Ovary (tissue), 9 donors: ENCODE measurements around the gene PLB1. TPM values are rescaled to one million over a fixed set of nuclear protein-coding genes. Genes with fewer than 3 reads are reported as not detected.

Experiments
- DNase-seq, 5 donors: peaks; one replicate each; pipeline ENCODE4 v3.0.0-alpha.2; 2019 to 2020
- H3K27ac ChIP-seq, 2 donors: fragments of 200-600 bp; one replicate each; pipeline versions ENCODE4 v1.5.1 to v1.8.0; 2019 to 2022
- H3K27me3 ChIP-seq: fragments of 200-600 bp; one replicate; pipeline ENCODE4 v1.8.0; 2022
- H3K36me3 ChIP-seq: fragments of 200-600 bp; sonication (generic); one replicate; pipeline ENCODE4 v1.5.1; 2019
- H3K4me1 ChIP-seq: one replicate; pipeline ENCODE4 v1.8.1; 2013; ENCODE audit warnings: mild to moderate bottlenecking, moderate library complexity; ENCODE audit not compliant: insufficient read depth
- H3K4me3 ChIP-seq: fragments of 200-600 bp; sonication (generic); one replicate; pipeline ENCODE4 v1.5.1; 2017
- H3K9me3 ChIP-seq, 2 donors: fragments of 200-600 bp in 1 of 2; sonication (generic) in 1 of 2; one replicate each; pipeline versions ENCODE4 v1.5.1 to v1.8.1; 2013 to 2019; ENCODE audit warnings: mild to moderate bottlenecking in 1 of 2, moderate library complexity in 1 of 2
- EP300 ChIP-seq: sonication (generic); formaldehyde crosslinking; IDR thresholded peaks from one replicate; pipeline ENCODE4 v1.6.1; 2017; ENCODE audit warnings: antibody characterized with exemption
- POLR2A ChIP-seq: fragments of 450-650 bp; IDR thresholded peaks from one replicate; pipeline ENCODE4 v1.6.1; 2017; ENCODE audit warnings: antibody characterized with exemption, mild to moderate bottlenecking, moderate library complexity
- WGBS, 3 donors: extraction: QIAGEN DNeasy Blood & Tissue Kit in 1 of 3; methylation state at CpG; one replicate each; pipeline versions ENCODE4 v1.1.5 to v1.1.7; 2013 to 2017; 5-methylcytosine and 5-hydroxymethylcytosine counted together
- intact Hi-C, 4 donors: fragments of 100-400 bp; cut with DNase I; formaldehyde crosslinking; loops; one replicate each; pipeline versions ENCODE4 v1.11.0 to v1.15.1; 2022 to 2023
- polyA plus RNA-seq, 2 donors: library from polyadenylated mRNA; stranded (reverse); fragments of 200-250 nt in 1 of 2; fragments of 350-450 nt in 1 of 2; fragmentation: Illumina TruSeq in 1 of 2; extraction: RNeasy Lipid Tissue Mini Kit (QIAGEN cat#74804) in 1 of 2; gene quantifications; one replicate each; pipeline ENCODE4 v1.2.3, GENCODE V29; 2013 to 2014
- total RNA-seq, 7 donors: library from RNA; depleted of rRNA in 2 of 7; stranded (reverse); fragments of >200 nt in 2 of 7; fragmentation: NEBNext Ultra II Directional in 3 of 7; extraction: Animal tissue kit (Norgen Biotek cat#: 25700) in 3 of 7; gene quantifications; one replicate each; pipeline versions ENCODE4 v1.1.0 to v1.2.4, GENCODE V29; 2016 to 2023
- TF ChIP-seq, protein P1 (sequence below), 3 donors: fragments of 450-650 bp in 2 of 3; fragments of 200-600 bp in 1 of 3; IDR thresholded peaks; one replicate each; pipeline versions ENCODE4 v1.5.1 to v1.8.0; 2016 to 2022; ENCODE audit warnings: antibody characterized with exemption in 3 of 3, mild to moderate bottlenecking in 1 of 3
- donor health status: DM: no; HTN: no; CAD: no; lungs with moderate emphysema.
- donor health status: DM: no; HTN: no; CAD: no.
- donor health status: Bipolar disorder and iron deficiency.
- donor health status: DM: yes; HTN: yes; CAD: no.
- donor health status: DM: no; HTN: no; CAD: no.
- donor health status: DM: yes; HTN: yes; CAD: no.

The PLB1 gene
- total and polyA plus RNA-seq, 9 donors = 0.99 to 9.3 (median 2.7) TPM

GRCh38 chr2:28454016-28454930 lies 41.6 kb upstream of the PLB1 start:
- Histone ChIP-seq H3K9me3 (no peaks in the 10 kb centered on the region), H3K27me3 (no peaks in the 10 kb centered on the region), H3K27ac (no peak overlapping the region), H3K4me1 (no peaks in the 10 kb centered on the region), H3K36me3 (no peaks in the 10 kb centered on the region), H3K4me3 (no peak overlapping the region)
- intact Hi-C loops = loop anchor here in 3 of 4 donors (5.0 to 10.0 kb wide), 2 partner anchors 749 to 752 kb away; no protein-coding TSS in a partner anchor
- TF ChIP-seq POLR2A (no peak), EP300 (no peak)
- TF ChIP-seq, protein P1, sequence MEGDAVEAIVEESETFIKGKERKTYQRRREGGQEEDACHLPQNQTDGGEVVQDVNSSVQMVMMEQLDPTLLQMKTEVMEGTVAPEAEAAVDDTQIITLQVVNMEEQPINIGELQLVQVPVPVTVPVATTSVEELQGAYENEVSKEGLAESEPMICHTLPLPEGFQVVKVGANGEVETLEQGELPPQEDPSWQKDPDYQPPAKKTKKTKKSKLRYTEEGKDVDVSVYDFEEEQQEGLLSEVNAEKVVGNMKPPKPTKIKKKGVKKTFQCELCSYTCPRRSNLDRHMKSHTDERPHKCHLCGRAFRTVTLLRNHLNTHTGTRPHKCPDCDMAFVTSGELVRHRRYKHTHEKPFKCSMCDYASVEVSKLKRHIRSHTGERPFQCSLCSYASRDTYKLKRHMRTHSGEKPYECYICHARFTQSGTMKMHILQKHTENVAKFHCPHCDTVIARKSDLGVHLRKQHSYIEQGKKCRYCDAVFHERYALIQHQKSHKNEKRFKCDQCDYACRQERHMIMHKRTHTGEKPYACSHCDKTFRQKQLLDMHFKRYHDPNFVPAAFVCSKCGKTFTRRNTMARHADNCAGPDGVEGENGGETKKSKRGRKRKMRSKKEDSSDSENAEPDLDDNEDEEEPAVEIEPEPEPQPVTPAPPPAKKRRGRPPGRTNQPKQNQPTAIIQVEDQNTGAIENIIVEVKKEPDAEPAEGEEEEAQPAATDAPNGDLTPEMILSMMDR (IDR thresholded peaks at IDR 0.05) = no peak
- 86 to 92% (median 87%) methylated on average over 14 of the region's 14 CpGs for WGBS, 3 donors
- DNase-seq = no peak

DNA sequence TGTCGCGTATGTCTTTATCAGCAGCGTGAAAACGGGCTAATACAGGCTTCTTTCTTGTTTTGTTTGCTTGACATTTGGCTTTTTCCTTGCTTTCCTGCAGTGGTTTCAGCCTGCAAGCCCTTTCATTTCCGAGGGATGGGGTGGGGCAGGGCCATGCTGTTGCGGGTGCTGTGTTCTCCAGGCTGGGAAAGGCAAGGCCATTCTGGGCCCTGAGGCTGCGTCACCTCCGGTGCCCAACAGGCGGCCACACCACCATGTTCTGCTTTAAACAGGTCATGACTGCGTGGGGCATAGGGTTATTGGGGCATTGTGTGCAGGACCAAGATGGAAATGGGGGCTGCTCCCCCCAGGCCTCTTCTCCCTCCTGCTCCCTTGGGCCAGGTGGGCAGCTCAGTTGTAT lies 38.6 kb upstream of the PLB1 start:
- Histone ChIP-seq H3K9me3 (no peaks in the 10 kb centered on the region), H3K4me3 (no peak overlapping the region), H3K27ac (no peak overlapping the region), H3K36me3 (no peaks in the 10 kb centered on the region), H3K4me1 (no peaks in the 10 kb centered on the region), H3K27me3 (no peaks in the 10 kb centered on the region)
- TF ChIP-seq, protein P1 (IDR thresholded peaks at IDR 0.05) = no peak
- no peak for TF ChIP-seq POLR2A
- no peak for TF ChIP-seq EP300
- intact Hi-C loops = loop anchor here in 1 of 4 donors (10.0 kb wide), 1 partner anchor 752 kb away; no protein-coding TSS in a partner anchor
- WGBS, 3 donors = 88 to 92% (median 89%) methylated on average over 10 of the region's 10 CpGs
- no peak for DNase-seq

DNA sequence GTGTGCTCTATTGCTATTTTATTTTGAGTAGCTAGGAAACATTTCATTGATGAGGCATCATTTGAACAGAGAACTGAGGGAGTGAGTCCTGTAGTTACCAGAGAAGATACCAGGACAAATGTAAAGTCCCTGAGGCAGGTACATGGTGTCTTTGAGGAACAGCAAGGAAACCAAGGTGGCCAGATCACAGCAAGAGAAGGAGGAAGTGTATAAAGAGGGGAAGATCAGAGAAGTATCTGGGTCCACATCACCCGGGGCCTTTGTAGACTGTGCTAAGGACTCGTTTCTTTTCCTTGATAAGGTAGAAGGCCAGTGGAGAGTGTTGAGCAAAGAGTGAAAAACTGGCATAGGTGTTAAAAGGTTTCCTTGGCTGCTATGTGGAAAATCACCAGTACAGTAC lies 34.8 kb upstream of the PLB1 start:
- H3K4me1 ChIP-seq = no peaks in the 10 kb centered on the region
- TF ChIP-seq, protein P1 (IDR thresholded peaks at IDR 0.05) = no peak
- no peak for TF ChIP-seq POLR2A
- no peak for TF ChIP-seq EP300
- 62 to 81% (median 75%) methylated on average over 2 of the region's 2 CpGs for WGBS, 3 donors
- no peak overlapping the region for H3K4me3 ChIP-seq
- H3K36me3 ChIP-seq = no peaks in the 10 kb centered on the region
- no peaks in the 10 kb centered on the region for H3K27me3 ChIP-seq
- no peaks in the 10 kb centered on the region for H3K9me3 ChIP-seq
- no peak for DNase-seq
- intact Hi-C loops = no loop called here
- H3K27ac ChIP-seq = no peak overlapping the region

- TF ChIP-seq, protein P1 (IDR thresholded peaks at IDR 0.05) = no peak
- TF ChIP-seq POLR2A (no peak), EP300 (no peak)
- Histone ChIP-seq H3K27me3 (no peaks in the 10 kb centered on the region), H3K4me1 (no peaks in the 10 kb centered on the region), H3K9me3 (no peaks in the 10 kb centered on the region), H3K4me3 (no peak overlapping the region), H3K36me3 (no peaks in the 10 kb centered on the region), H3K27ac (no peak overlapping the region)
- DNase-seq = no peak
- intact Hi-C loops = no loop called here
Observed at GRCh38 chr2:28462122-28462521, 33.7 kb upstream of the PLB1 start.
